ENCODE measurements around the gene HEXIM2.

The HEXIM2 gene

GRCh38 chr17:45139533-45139920 is 22.1 kb upstream of the HEXIM2 start:
- ChIA-PET POLR2A (interaction anchor here (7.8 kb wide), 1 partner anchor 10 kb away, joined by 192 read pairs; the partner anchor contains the start of gene HEXIM1), CTCF (interaction anchor here (7.8 to 10.1 kb wide), 2 partner anchors 13 to 58 kb away, joined by 209 to 301 read pairs; partner anchors contain the start of gene HEXIM1)
- Histone ChIP-seq H3K36me3 (ENCODE audit: control insufficient read depth in 2 of 2, insufficient read depth in 1 of 2, low read length in 2 of 2) (peaks cover 0 to 22% of the 10 kb centered on the region in 2 experiments; a peak in 1 of 3 replicates), H3K27ac (ENCODE audit: extremely low read depth, low read depth, low read length) (no peak overlapping the region), H3K4me3 (ENCODE audit: low read depth, low read length) (no peak overlapping the region), H3K9me3 (ENCODE audit: control insufficient read depth, insufficient read depth, low read depth, low read length) (no peaks in the 10 kb centered on the region), H3K4me1 (ENCODE audit: control insufficient read depth, insufficient read depth, low read length) (peaks cover 7% of the 10 kb centered on the region; the same call in 1 of the 2 replicates)
- no peak for TF ChIP-seq PRDM10 (tag by site-specific recombination; IDR thresholded peaks at IDR 0.05)
- 0 out of 2 replicates have a peak, but pooled peaks have one; percentile 16 for TF ChIP-seq ZBTB8A (tag by site-specific recombination; IDR thresholded peaks at IDR 0.05)

- H3K4me1 ChIP-seq (ENCODE audit: control insufficient read depth, insufficient read depth, low read length): peaks cover 4% of the 10 kb centered on the region; the same call in 1 of the 2 replicates
- peaks cover 0 to 10% of the 10 kb centered on the region in 2 experiments; a peak in 1 of 3 replicates for H3K36me3 ChIP-seq (ENCODE audit: control insufficient read depth in 2 of 2, insufficient read depth in 1 of 2, low read length in 2 of 2)
- no peak overlapping the region for H3K27ac ChIP-seq (ENCODE audit: extremely low read depth, low read depth, low read length)
- no peaks in the 10 kb centered on the region for H3K9me3 ChIP-seq (ENCODE audit: control insufficient read depth, insufficient read depth, low read depth, low read length)
- ChIA-PET POLR2A (interaction anchor here (0.6 to 2.0 kb wide), 4 partner anchors 8 to 123 kb away, joined by 3 to 8 read pairs (median 5); partner anchors contain the start of genes ACBD4 and HEXIM2), CTCF (interaction anchor here (0.7 to 1.8 kb wide), 2 partner anchors 8 to 433 kb away, joined by 3 to 17 read pairs; partner anchors contain the start of gene ACBD4)
- TF ChIP-seq ZNF292 (tag by site-specific recombination; IDR thresholded peaks at IDR 0.05; ENCODE audit: borderline replicate concordance, low read depth): no peak
- no peak for TF ChIP-seq ZNF341 (tag by site-specific recombination; IDR thresholded peaks at IDR 0.05; ENCODE audit: low read depth)
- no peak for TF ChIP-seq ZNF571 (tag by site-specific recombination; IDR thresholded peaks at IDR 0.05)
- no peak for TF ChIP-seq ZSCAN5A (tag by site-specific recombination; IDR thresholded peaks at IDR 0.05)
- no peak for TF ChIP-seq ZNF792 (tag by site-specific recombination; IDR thresholded peaks at IDR 0.05)
- no peak for TF ChIP-seq OSR2 (tag by site-specific recombination; IDR thresholded peaks at IDR 0.05)
- TF ChIP-seq ZNF211 (tag by site-specific recombination; IDR thresholded peaks at IDR 0.05; ENCODE audit: low read depth): no peak
- TF ChIP-seq REPIN1 (tag by site-specific recombination; IDR thresholded peaks at IDR 0.05; ENCODE audit: low read depth): no peak
- TF ChIP-seq ZNF18 (tag by site-specific recombination; IDR thresholded peaks at IDR 0.05): no peak
- no peak for TF ChIP-seq KLF9 (tag by site-specific recombination; IDR thresholded peaks at IDR 0.05; ENCODE audit: low read depth)
- no peak for TF ChIP-seq ZNF266 (tag by site-specific recombination; IDR thresholded peaks at IDR 0.05; ENCODE audit: low read depth)
- TF ChIP-seq ZNF404 (tag by site-specific recombination; IDR thresholded peaks at IDR 0.05): no peak
- no peak overlapping the region for H3K4me3 ChIP-seq (ENCODE audit: low read depth, low read length)
Observed at GRCh38 chr17:45143094-45143670, 18.5 kb upstream of the HEXIM2 start.

Data from HEK293 (cell line).